GM12865 (cell line): Measurements from ENCODE around the gene LHFPL6.

Source experiments
- DNase-seq: peaks from one replicate; pipeline ENCODE4 v3.0.0; 2010; ENCODE audit warnings: low read depth
- H3K4me3 ChIP-seq: 2 replicates; pipeline ENCODE4 v1.5.1; 2011; ENCODE audit warnings: mild to moderate bottlenecking, low read depth, low read length, control low read depth
- TF ChIP-seq, protein P1 (sequence below): IDR thresholded peaks from 2 replicates; pipeline ENCODE4 v1.5.1; 2011; ENCODE audit warnings: low read length, control low read depth, low read depth, inconsistent platforms; ENCODE audit not compliant: insufficient read depth; ENCODE audit errors: missing control alignments

LHFPL6 gene

DNA sequence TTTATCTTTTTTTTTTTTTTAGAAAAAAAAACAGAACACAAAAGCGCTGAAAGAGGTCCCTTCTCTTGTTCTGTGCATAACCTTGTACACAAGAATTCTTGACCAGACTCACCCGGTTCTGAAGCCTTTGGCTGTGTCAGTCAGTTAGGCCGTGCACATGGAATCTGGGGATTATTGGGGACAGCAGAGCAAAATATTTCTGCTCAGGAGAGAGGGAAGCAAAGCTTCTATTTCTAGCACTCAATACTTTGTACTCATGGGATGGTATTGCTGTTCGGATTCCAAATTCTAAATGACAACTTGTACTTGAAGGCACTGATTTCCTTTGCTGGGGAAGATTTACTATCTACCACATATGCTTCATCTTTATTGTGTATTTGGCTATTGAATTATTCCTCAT, 292.0 kb downstream of the LHFPL6 start:
- TF ChIP-seq, protein P1, sequence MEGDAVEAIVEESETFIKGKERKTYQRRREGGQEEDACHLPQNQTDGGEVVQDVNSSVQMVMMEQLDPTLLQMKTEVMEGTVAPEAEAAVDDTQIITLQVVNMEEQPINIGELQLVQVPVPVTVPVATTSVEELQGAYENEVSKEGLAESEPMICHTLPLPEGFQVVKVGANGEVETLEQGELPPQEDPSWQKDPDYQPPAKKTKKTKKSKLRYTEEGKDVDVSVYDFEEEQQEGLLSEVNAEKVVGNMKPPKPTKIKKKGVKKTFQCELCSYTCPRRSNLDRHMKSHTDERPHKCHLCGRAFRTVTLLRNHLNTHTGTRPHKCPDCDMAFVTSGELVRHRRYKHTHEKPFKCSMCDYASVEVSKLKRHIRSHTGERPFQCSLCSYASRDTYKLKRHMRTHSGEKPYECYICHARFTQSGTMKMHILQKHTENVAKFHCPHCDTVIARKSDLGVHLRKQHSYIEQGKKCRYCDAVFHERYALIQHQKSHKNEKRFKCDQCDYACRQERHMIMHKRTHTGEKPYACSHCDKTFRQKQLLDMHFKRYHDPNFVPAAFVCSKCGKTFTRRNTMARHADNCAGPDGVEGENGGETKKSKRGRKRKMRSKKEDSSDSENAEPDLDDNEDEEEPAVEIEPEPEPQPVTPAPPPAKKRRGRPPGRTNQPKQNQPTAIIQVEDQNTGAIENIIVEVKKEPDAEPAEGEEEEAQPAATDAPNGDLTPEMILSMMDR: no peak
- no peak overlapping the region for H3K4me3 ChIP-seq
- DNase-seq: no peak

DNA sequence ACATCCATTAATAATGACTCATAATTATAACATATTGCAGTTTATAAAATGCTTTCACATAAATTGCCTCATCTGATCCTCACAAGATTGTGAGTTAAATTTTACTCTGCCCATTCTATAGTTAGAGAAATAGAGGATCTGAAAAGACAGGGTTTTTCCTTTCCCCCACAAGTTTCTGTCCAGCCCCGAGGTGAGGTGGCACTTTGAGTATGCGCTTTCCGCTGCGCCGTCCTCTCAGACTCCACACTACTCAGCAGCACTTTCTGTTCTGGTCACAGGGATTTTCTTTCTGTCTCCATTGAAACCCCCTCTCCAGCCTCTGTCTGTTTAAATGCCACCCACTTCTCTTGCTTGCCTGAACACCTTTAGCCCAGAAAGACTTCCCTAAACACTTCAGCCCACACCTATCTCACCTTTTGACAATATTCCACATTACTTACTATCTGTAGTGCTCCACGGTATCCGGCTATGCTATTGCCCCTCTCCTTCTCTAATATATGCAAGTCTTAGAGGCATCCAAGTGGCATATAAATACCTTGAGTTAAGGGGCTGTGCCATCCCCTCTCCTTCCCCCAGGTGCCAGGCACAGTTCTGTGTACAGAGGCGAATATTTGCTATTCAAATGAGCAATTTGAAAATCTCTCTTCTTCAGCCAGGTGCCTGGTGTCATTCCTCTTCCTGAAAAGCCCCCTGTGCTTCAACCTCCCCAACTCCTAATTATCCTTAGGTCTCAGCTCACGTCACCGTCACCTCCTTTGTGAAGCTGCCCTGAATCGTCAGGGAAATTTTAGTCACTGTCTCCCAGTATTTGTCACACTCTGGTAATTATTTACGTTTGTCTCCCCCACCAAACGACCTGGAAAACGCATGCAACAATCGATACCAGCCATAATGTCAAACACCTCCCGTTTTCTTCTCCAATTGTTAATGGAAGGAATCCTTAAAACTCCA, 296.1 kb downstream of the LHFPL6 start:
- TF ChIP-seq, protein P1: no peak
- H3K4me3 ChIP-seq: no peak overlapping the region
- peak; percentile 86 for DNase-seq

DNA sequence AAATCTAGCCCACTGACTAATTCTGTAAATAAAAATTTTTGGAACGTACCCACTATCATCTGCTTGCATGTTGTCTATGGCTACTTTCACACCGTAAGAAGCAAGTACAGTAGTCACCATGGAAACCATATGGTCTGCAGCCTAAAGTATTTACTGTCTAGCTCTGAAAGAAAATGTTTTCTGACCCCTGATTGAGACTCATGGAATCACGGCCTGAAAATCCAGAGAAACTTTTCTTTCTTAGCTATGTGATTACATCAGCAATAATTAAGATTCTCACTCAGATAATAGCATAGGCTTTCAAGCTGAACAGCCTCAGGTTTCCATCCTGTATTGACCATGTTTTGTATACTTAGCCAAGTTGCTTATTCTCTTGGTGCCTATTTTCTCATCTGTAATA, 300.2 kb downstream of the LHFPL6 start:
- TF ChIP-seq, protein P1: no peak
- DNase-seq: no peak
- H3K4me3 ChIP-seq: no peak overlapping the region

DNA sequence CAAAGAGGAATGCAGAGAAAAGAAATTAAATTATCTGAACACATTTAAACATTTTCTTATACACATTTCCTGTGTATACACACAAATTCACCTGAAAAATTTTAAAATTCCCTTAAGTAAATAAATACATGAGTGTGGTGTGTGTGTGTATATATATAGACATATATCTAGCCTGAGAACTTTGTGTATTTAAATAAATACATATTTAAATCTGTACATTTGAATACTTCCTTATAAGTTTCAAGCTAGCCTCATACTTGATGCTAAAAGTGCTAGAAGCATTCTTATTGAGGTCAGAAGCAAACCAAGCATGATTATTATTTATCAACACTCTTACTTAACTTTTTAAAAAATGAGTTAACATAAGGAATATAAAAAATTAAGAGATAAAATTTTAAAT, 304.0 kb downstream of the LHFPL6 start:
- DNase-seq: no peak
- TF ChIP-seq, protein P1: no peak
- no peak overlapping the region for H3K4me3 ChIP-seq

DNA sequence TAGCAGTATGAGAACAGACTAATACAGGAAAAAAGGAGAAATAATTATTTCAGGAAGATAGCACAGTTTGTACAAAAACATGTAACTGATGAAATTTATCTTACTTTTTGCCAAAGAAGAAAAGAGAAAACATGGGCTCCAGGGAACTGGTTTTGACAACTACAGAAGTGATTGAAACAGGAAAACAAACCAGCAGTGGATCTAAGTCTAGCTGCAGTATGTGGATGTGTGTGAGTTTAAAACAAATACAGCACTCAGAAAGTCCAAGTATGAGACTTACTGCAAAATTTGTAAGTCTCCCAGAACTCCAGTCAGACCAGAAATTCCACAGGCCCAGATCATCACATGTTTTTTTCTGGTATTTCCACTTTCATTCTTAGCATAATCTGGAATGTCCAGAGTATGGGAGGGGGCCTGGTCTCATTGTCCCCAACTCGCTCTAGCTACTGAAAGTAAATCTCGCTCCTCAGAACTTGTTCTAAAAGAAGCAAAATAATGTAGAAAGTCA, 305.3 kb downstream of the LHFPL6 start:
- no peak for DNase-seq
- TF ChIP-seq, protein P1: no peak

DNA sequence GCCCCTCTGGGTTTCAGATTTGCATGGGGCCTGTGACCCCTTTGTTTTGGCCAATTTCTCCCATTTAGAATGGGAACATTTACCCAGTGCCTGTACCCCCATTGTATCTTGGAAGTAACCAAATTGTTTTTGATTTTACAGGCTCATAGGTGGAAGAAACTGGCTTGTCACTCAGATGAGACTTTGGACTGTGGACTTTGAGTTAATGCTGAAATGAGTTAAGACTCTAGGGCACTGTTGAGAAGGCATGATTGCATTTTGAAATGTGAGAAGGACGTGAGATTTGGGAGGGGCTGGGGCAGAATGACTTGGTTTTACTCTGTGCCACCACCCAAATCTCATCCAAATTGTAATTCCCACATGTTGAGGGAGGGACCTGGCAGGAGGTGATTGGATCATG, 306.0 kb downstream of the LHFPL6 start:
- H3K4me3 ChIP-seq: no peak overlapping the region
- TF ChIP-seq, protein P1: no peak
- no peak for DNase-seq

More for the DNA sequence above, 305.3 kb downstream of the LHFPL6 start:
- no peak overlapping the region for H3K4me3 ChIP-seq
